Measurements from ENCODE around the gene CST6. TPM values are rescaled to one million over a fixed set of nuclear protein-coding genes. Genes with fewer than 3 reads are reported as not detected.

CST6 gene
- total RNA-seq, 1 donor from 2014 or later: not detected

- TF ChIP-seq CTCF (IDR thresholded peaks at IDR 0.05; ENCODE audit: unreplicated experiment): no peak
- H3K4me1 Mint-ChIP-seq (ENCODE audit: low read depth): peaks cover 2% of the 10 kb centered on the region
- peaks cover 5% of the 10 kb centered on the region for H3K9me3 Mint-ChIP-seq (ENCODE audit: low read depth)
- DNase-seq (ENCODE audit: low spot score, unreplicated experiment): no peak
- H3K36me3 Mint-ChIP-seq (ENCODE audit: insufficient read depth): no peaks in the 10 kb centered on the region
- H3K27ac Mint-ChIP-seq: no peak overlapping the region
- no peak overlapping the region for H3K4me3 Mint-ChIP-seq (ENCODE audit: low read depth)
- H3K27me3 Mint-ChIP-seq: peaks cover 4% of the 10 kb centered on the region
Measured at GRCh38 chr11:66039765-66040164, 28.0 kb downstream of the CST6 start.

GRCh38 chr11:66042227-66042995 lies 30.6 kb downstream of the CST6 start:
- H3K9me3 Mint-ChIP-seq (ENCODE audit: low read depth): peaks cover under 1% of the 10 kb centered on the region
- no peaks in the 10 kb centered on the region for H3K36me3 Mint-ChIP-seq (ENCODE audit: insufficient read depth)
- H3K4me1 Mint-ChIP-seq (ENCODE audit: low read depth): peaks cover 5% of the 10 kb centered on the region
- H3K27me3 Mint-ChIP-seq: no peaks in the 10 kb centered on the region
- no peak for DNase-seq (ENCODE audit: low spot score, unreplicated experiment)
- no peak for TF ChIP-seq CTCF (IDR thresholded peaks at IDR 0.05; ENCODE audit: unreplicated experiment)
- H3K27ac Mint-ChIP-seq: no peak overlapping the region
- H3K4me3 Mint-ChIP-seq (ENCODE audit: low read depth): no peak overlapping the region

- no peak for DNase-seq (ENCODE audit: low spot score, unreplicated experiment)
- no peak for TF ChIP-seq CTCF (IDR thresholded peaks at IDR 0.05; ENCODE audit: unreplicated experiment)
- peaks cover 6% of the 10 kb centered on the region for H3K4me1 Mint-ChIP-seq (ENCODE audit: low read depth)
- H3K9me3 Mint-ChIP-seq (ENCODE audit: low read depth): no peaks in the 10 kb centered on the region
- no peaks in the 10 kb centered on the region for H3K27me3 Mint-ChIP-seq
- no peaks in the 10 kb centered on the region for H3K36me3 Mint-ChIP-seq (ENCODE audit: insufficient read depth)
- H3K27ac Mint-ChIP-seq: no peak overlapping the region
- no peak overlapping the region for H3K4me3 Mint-ChIP-seq (ENCODE audit: low read depth)
Measured at GRCh38 chr11:66042996-66043906, 31.4 kb downstream of the CST6 start.

- Mint-ChIP-seq H3K27ac (peak overlapping the region; percentile 1), H3K9me3 (ENCODE audit: low read depth) (no peaks in the 10 kb centered on the region)
Measured at GRCh38 chr11:66044757-66045156, 32.9 kb downstream of the CST6 start.

More at GRCh38 chr11:66044757-66045156, 32.9 kb downstream of the CST6 start:
- Mint-ChIP-seq H3K36me3 (ENCODE audit: insufficient read depth) (no peaks in the 10 kb centered on the region), H3K27me3 (no peaks in the 10 kb centered on the region), H3K4me3 (ENCODE audit: low read depth) (no peak overlapping the region), H3K4me1 (ENCODE audit: low read depth) (peaks cover 11% of the 10 kb centered on the region)
- DNase-seq (ENCODE audit: low spot score, unreplicated experiment): no peak
- no peak for TF ChIP-seq CTCF (IDR thresholded peaks at IDR 0.05; ENCODE audit: unreplicated experiment)
